Measurements from ENCODE around the gene RBM34. TPM values are rescaled to one million over a fixed set of nuclear protein-coding genes. Genes with fewer than 3 reads are reported as not detected.

RBM34 gene
- total RNA-seq, 4 donors from 2014 or later: 38.7 to 60.0 (median 46.1) TPM

DNA sequence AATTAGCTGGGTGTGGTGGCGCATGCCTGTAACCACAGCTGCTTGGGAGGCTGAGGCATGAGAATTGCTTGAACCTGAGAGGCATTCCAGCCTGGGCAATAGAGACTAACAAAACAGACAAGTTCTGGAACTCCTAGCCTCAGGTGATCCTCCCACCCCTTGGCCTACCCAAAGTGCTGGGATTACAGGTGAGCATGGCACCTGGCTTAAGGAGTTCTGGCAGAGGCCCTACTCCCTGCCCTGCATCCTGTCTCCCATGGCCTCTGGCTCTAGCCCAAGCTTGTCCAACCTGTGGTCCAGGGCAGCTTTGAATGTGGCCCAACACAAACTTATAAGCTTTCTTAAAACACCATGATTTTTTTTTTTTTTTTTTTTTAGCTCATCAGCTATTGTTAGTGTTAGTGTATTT is 52.9 kb downstream of the RBM34 start:
- intact Hi-C loops (cut with DNase I; ENCODE audit: low total_unique reads): loop anchor here (10.0 kb wide), 1 partner anchor 307 kb away; no protein-coding TSS in a partner anchor
- DNase-seq (ENCODE audit: low spot score in 2 of 2): no peak
- TF ChIP-seq, protein P1, sequence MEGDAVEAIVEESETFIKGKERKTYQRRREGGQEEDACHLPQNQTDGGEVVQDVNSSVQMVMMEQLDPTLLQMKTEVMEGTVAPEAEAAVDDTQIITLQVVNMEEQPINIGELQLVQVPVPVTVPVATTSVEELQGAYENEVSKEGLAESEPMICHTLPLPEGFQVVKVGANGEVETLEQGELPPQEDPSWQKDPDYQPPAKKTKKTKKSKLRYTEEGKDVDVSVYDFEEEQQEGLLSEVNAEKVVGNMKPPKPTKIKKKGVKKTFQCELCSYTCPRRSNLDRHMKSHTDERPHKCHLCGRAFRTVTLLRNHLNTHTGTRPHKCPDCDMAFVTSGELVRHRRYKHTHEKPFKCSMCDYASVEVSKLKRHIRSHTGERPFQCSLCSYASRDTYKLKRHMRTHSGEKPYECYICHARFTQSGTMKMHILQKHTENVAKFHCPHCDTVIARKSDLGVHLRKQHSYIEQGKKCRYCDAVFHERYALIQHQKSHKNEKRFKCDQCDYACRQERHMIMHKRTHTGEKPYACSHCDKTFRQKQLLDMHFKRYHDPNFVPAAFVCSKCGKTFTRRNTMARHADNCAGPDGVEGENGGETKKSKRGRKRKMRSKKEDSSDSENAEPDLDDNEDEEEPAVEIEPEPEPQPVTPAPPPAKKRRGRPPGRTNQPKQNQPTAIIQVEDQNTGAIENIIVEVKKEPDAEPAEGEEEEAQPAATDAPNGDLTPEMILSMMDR (IDR thresholded peaks at IDR 0.05): no peak
- TF ChIP-seq POLR2A (IDR thresholded peaks at IDR 0.05): no peak
- no peak overlapping the region for H3K4me3 ChIP-seq (ENCODE audit: low read depth, poor library complexity, severe bottlenecking)
- WGBS, 2 donors: 87 to 95% methylated on average over 1 of the region's 1 CpG

DNA sequence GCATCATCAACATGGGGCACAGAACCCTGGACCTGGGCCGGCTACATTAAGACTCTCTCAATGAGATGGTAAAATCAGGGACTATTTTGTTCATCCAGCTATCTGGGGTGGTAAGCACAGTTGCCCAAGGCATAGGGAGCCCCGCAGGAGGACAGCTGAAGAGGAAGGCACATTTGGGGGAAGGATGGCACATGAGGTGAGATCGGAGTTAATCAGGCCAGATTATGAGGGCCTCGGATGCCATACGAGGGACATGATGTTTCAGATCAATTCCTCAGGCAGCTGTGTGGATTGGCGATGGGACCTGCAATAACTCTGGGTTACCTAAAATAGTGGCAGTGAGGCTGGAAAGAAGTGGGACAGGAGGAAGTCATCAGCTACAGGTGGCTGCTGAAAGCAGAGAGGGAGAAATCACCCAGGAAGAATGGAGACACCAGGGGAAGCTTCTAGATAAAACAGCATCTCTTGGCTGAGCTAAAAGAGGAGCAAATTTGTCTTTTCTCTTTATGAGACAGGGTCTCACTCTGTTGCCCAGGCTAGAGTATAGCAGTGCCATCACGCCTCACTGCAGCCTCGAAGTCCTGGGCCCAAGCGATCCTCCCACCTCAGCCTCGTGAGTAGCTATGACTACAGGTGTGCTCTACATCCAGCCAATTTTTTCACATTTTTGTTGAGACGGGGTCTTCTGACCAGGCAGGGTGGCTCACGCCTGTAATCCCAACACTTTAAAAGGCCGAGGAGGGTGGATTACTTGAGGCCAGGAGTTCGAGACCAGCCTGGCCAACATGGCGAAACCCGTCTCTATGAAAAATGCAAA is 53.5 kb downstream of the RBM34 start:
- TF ChIP-seq, protein P1 (IDR thresholded peaks at IDR 0.05): no peak
- TF ChIP-seq POLR2A (IDR thresholded peaks at IDR 0.05): no peak
- no peak for DNase-seq (ENCODE audit: low spot score in 2 of 2)
- WGBS, 2 donors: 90 to 91% methylated on average over 16 of the region's 16 CpGs
- intact Hi-C loops (cut with DNase I; ENCODE audit: low total_unique reads): loop anchor here (10.0 kb wide), 1 partner anchor 307 kb away; no protein-coding TSS in a partner anchor
- no peak overlapping the region for H3K4me3 ChIP-seq (ENCODE audit: low read depth, poor library complexity, severe bottlenecking)

DNA sequence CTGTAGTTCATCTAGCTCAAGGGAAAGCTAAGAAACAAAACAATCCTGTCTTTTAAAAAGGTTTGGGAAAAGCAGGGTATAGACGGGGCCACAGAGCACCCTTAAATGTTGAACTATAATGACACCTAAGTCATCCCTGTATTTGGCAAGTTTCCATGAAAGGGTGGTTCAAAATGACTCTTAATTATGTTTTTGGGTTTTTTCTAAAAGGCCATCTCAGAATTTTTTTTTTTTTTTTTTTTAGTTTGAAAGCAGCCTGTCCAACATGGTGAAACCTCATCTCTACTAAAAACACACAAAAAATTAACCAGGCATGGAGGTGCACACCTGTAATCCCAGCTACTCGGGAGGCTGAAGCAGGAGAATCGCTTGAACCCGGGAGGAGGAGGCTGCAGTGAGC is 54.6 kb downstream of the RBM34 start:
- DNase-seq (ENCODE audit: low spot score in 2 of 2): no peak
- 88 to 97% methylated on average over 4 of the region's 4 CpGs for WGBS, 2 donors
- TF ChIP-seq, protein P1 (IDR thresholded peaks at IDR 0.05): no peak
- no peak for TF ChIP-seq POLR2A (IDR thresholded peaks at IDR 0.05)
- intact Hi-C loops (cut with DNase I; ENCODE audit: low total_unique reads): loop anchor here (1.0 to 10.0 kb wide), 2 partner anchors 44 to 308 kb away; no protein-coding TSS in a partner anchor
- no peak overlapping the region for H3K4me3 ChIP-seq (ENCODE audit: low read depth, poor library complexity, severe bottlenecking)

DNA sequence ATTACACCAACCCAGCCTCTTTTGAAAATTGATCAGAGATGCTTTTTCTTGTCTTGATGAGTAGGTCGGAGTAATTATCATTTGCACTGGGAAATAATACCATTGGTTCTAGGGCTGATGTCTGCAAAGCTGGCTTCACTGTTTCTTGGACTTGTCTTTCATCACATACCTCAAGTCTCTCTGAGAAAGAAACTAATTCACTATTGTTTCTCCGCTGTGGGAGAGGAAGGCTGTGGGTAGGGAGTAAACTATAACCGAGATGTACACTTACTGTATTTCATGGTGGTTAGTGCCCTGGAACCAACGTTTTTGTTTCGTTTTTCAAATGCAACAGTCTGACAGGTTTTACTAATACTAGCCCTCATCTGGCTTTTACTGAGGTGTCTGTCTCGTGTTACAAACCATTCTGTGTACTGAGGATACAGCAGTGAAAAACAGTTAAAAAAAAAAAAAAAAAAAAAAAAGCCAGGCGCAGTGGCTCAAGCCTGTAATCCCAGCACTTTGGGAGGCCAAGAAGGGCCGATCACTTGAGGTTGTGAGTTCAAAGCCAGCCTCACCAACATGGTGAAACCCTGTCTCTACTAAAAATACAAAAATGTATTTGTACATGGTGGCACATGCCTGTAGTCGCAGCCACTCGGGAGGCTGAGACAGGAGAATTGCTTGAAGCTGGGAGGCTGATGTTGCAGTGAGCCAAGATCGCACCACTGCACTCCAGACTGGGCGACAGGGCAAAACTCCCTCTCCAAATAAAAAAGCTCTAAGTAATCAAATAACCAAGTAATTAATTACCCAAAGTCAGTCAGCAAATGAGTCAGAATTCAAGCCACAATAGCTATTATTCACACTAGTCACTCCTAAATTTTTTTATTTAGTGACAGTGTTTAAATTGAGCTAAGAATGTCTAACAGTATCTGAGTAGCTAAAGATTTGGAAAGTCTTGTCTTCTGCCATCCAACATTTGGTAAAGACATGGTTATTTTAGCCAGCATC is 55.7 kb downstream of the RBM34 start:
- no peak for DNase-seq (ENCODE audit: low spot score in 2 of 2)
- 75 to 76% methylated on average over 12 of the region's 12 CpGs for WGBS, 2 donors
- no peak for TF ChIP-seq POLR2A (IDR thresholded peaks at IDR 0.05)
- TF ChIP-seq, protein P1 (IDR thresholded peaks at IDR 0.05): no peak
- intact Hi-C loops (cut with DNase I; ENCODE audit: low total_unique reads): loop anchor here (1.0 to 10.0 kb wide), 2 partner anchors 45 to 309 kb away; no protein-coding TSS in a partner anchor
- H3K4me3 ChIP-seq (ENCODE audit: low read depth, poor library complexity, severe bottlenecking): no peak overlapping the region

DNA sequence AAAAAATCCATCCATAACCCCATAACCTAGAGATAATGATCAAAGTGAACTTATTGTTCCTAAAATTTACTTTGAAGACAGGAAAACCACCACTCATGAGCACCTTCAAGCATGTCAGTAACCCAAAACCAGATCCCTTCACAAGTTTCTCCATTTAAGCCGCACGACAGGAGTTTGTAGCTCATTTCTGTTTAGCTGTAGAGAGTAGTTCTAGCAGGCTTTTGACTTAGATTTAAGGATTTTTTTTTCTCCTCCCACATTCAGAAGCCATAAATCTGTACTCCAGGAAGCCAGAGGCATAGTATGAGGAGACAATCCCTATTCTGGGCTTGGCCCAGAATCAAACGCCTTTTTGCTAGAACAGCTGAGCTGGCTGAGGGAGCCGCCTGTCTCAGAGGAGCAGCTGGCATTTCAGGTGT is 58.0 kb downstream of the RBM34 start:
- TF ChIP-seq, protein P1 (IDR thresholded peaks at IDR 0.05): no peak
- no peak for TF ChIP-seq POLR2A (IDR thresholded peaks at IDR 0.05)
- H3K4me3 ChIP-seq (ENCODE audit: low read depth, poor library complexity, severe bottlenecking): no peak overlapping the region
- intact Hi-C loops (cut with DNase I; ENCODE audit: low total_unique reads): loop anchor here (10.0 kb wide), 1 partner anchor 312 kb away; no protein-coding TSS in a partner anchor
- WGBS, 2 donors: 33 to 34% methylated on average over 4 of the region's 4 CpGs
- DNase-seq (ENCODE audit: low spot score in 2 of 2): no peak

All from lower leg skin (tissue), 4 donors.